SK-N-SH treated with all-trans-retinoic acid at 6 μM for 48 hours (cell line): Measurements from ENCODE around the gene GJA9.

ENCODE experiments used
- ATAC-seq: fragments of 200-7000 bp; cut with Tn5 transposase; 3 replicates; pipeline ENCODE4 v1.9.1; 2020; ENCODE audit warnings: mild to moderate bottlenecking, moderate library complexity
- ARNTL ChIP-seq: fragments of 450-650 bp; formaldehyde crosslinking; IDR thresholded peaks from 2 replicates; pipeline ENCODE4 v1.5.0; 2020; ENCODE audit warnings: low read depth, mild to moderate bottlenecking, moderate library complexity, borderline replicate concordance
- CSDC2 ChIP-seq: fragments of 250-450 bp; sonication (Bioruptor Pico); IDR thresholded peaks from 2 replicates; pipeline ENCODE4 v1.5.0; 2020; ENCODE audit warnings: mild to moderate bottlenecking, moderate library complexity
- ESRRG ChIP-seq: fragments of 250-450 bp; sonication (Bioruptor Pico); IDR thresholded peaks from 2 replicates; pipeline ENCODE4 v1.6.1; 2021; ENCODE audit warnings: mild to moderate bottlenecking
- GLIS3 ChIP-seq: fragments of 250-450 bp; sonication (Bioruptor Pico); IDR thresholded peaks from 2 replicates; pipeline ENCODE4 v1.5.0; 2020; ENCODE audit warnings: mild to moderate bottlenecking, moderate library complexity
- ISL1 ChIP-seq: fragments of 250-450 bp; sonication (Bioruptor Pico); IDR thresholded peaks from 2 replicates; pipeline ENCODE4 v2.1.2; 2022; ENCODE audit warnings: mild to moderate bottlenecking, moderate library complexity
- OSR1 ChIP-seq: fragments of 250-450 bp; sonication (Bioruptor Pico); IDR thresholded peaks from 2 replicates; pipeline ENCODE4 v1.8.0; 2022; ENCODE audit warnings: moderate library complexity, mild to moderate bottlenecking, inconsistent platforms
- PPARA ChIP-seq: fragments of 250-450 bp; sonication (Bioruptor Pico); IDR thresholded peaks from 2 replicates; pipeline ENCODE4 v1.5.0; 2020; ENCODE audit warnings: mild to moderate bottlenecking, borderline replicate concordance
- RARB ChIP-seq: fragments of 250-450 bp; sonication (Bioruptor Pico); IDR thresholded peaks from 2 replicates; pipeline ENCODE4 v1.8.0; 2021; ENCODE audit warnings: mild to moderate bottlenecking, moderate library complexity
- TCF4 ChIP-seq: fragments of 250-450 bp; sonication (Bioruptor Pico); IDR thresholded peaks from 2 replicates; pipeline ENCODE4 v1.8.0; 2021; ENCODE audit warnings: mild to moderate bottlenecking, moderate library complexity, borderline replicate concordance
- TOX ChIP-seq: fragments of 250-450 bp; sonication (Bioruptor Pico); IDR thresholded peaks from 2 replicates; pipeline ENCODE4 v1.8.0; 2021; ENCODE audit warnings: mild to moderate bottlenecking, moderate library complexity, borderline replicate concordance
- ZC3H10 ChIP-seq: fragments of 250-450 bp; sonication (Bioruptor Pico); IDR thresholded peaks from 2 replicates; pipeline ENCODE4 v1.5.1; 2021; ENCODE audit warnings: mild to moderate bottlenecking, moderate library complexity
- ZFP30 ChIP-seq: fragments of 450-650 bp; formaldehyde crosslinking; IDR thresholded peaks from 2 replicates; pipeline ENCODE4 v1.5.0; 2022; ENCODE audit warnings: mild to moderate bottlenecking, moderate library complexity
- ZNF565 ChIP-seq: fragments of 450-650 bp; formaldehyde crosslinking; conservative IDR thresholded peaks from 2 replicates; pipeline ENCODE4 v1.5.0; 2020; ENCODE audit warnings: low read depth, mild to moderate bottlenecking, moderate library complexity
- ZNF8 ChIP-seq: fragments of 450-650 bp; formaldehyde crosslinking; IDR thresholded peaks from 2 replicates; pipeline ENCODE4 v1.5.0; 2020; ENCODE audit warnings: mild to moderate bottlenecking, moderate library complexity
- TF ChIP-seq, protein P1 (sequence below): fragments of 250-450 bp; sonication (Bioruptor Pico); IDR thresholded peaks from 2 replicates; pipeline ENCODE4 v1.8.0; 2021; ENCODE audit warnings: low read depth, mild to moderate bottlenecking, moderate library complexity, borderline replicate concordance
- TF ChIP-seq, protein P2 (sequence below): fragments of 250-450 bp; sonication (Bioruptor Pico); IDR thresholded peaks from 2 replicates; pipeline ENCODE4 v1.5.1; 2020; ENCODE audit warnings: low read depth, mild to moderate bottlenecking, moderate library complexity
- TF ChIP-seq, protein P3 (sequence below): fragments of 250-450 bp; sonication (Bioruptor Pico); IDR thresholded peaks from 2 replicates; pipeline ENCODE4 v1.5.0; 2020; ENCODE audit warnings: mild to moderate bottlenecking, moderate library complexity
- TF ChIP-seq, protein P4 (sequence below): fragments of 250-450 bp; sonication (Bioruptor Pico); IDR thresholded peaks from 2 replicates; pipeline ENCODE4 v1.5.1; 2021; ENCODE audit warnings: mild to moderate bottlenecking, moderate library complexity

Gene GJA9

DNA sequence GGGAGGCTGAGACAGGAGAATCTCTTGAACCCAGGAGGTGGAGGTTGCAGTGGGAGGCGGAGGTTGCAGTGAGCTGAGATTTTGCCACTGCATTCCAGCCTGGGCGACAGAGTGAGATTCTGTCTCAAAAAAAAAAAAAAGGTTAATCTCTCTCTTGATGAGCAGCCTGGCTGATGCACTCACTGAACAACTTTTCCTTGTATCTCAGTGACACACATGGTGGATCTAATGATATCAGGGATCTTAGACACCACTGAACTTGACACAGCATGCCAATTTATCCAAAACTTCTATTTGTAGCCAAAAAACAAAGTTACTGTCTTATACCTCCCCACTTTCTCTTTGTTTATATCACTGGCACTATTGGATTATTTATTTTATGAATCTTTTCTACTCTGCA, 44.0 kb upstream of the GJA9 start (continued):
- TF ChIP-seq, protein P1, sequence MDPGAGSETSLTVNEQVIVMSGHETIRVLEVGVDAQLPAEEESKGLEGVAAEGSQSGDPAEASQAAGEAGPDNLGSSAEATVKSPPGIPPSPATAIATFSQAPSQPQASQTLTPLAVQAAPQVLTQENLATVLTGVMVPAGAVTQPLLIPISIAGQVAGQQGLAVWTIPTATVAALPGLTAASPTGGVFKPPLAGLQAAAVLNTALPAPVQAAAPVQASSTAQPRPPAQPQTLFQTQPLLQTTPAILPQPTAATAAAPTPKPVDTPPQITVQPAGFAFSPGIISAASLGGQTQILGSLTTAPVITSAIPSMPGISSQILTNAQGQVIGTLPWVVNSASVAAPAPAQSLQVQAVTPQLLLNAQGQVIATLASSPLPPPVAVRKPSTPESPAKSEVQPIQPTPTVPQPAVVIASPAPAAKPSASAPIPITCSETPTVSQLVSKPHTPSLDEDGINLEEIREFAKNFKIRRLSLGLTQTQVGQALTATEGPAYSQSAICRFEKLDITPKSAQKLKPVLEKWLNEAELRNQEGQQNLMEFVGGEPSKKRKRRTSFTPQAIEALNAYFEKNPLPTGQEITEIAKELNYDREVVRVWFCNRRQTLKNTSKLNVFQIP (CRISPR knock-in tag), result no peak
- TF ChIP-seq ISL1 (CRISPR knock-in tag), result no peak
- TF ChIP-seq RARB (CRISPR knock-in tag), result no peak
- TF ChIP-seq ZNF565 (CRISPR knock-in tag), result no peak

DNA sequence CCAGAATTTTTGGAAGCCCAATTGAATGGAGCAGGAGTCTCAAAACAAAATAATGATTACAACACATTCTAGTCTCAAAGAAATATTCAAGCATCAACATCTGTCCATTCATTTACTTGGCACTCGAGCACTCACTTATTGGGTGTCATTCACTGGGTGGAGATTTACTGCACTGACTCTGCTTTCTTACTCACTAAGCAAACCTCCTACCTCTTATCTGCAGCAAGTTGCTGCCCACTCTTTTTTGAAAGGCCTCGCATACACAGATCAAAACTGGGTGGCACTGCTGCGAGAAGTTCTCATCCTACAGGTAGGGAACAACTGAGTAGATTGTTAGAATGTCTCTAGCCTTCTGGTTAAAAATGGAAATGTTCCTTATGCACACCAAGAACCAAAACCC, 42.2 kb upstream of the GJA9 start:
- TF ChIP-seq ISL1 (CRISPR knock-in tag), result no peak
- TF ChIP-seq ESRRG, result no peak
- TF ChIP-seq, protein P2, sequence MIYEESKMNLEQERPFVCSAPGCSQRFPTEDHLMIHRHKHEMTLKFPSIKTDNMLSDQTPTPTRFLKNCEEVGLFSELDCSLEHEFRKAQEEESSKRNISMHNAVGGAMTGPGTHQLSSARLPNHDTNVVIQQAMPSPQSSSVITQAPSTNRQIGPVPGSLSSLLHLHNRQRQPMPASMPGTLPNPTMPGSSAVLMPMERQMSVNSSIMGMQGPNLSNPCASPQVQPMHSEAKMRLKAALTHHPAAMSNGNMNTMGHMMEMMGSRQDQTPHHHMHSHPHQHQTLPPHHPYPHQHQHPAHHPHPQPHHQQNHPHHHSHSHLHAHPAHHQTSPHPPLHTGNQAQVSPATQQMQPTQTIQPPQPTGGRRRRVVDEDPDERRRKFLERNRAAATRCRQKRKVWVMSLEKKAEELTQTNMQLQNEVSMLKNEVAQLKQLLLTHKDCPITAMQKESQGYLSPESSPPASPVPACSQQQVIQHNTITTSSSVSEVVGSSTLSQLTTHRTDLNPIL (CRISPR knock-in tag), result no peak
- no peak for TF ChIP-seq ZNF8 (CRISPR knock-in tag)
- TF ChIP-seq, protein P3, sequence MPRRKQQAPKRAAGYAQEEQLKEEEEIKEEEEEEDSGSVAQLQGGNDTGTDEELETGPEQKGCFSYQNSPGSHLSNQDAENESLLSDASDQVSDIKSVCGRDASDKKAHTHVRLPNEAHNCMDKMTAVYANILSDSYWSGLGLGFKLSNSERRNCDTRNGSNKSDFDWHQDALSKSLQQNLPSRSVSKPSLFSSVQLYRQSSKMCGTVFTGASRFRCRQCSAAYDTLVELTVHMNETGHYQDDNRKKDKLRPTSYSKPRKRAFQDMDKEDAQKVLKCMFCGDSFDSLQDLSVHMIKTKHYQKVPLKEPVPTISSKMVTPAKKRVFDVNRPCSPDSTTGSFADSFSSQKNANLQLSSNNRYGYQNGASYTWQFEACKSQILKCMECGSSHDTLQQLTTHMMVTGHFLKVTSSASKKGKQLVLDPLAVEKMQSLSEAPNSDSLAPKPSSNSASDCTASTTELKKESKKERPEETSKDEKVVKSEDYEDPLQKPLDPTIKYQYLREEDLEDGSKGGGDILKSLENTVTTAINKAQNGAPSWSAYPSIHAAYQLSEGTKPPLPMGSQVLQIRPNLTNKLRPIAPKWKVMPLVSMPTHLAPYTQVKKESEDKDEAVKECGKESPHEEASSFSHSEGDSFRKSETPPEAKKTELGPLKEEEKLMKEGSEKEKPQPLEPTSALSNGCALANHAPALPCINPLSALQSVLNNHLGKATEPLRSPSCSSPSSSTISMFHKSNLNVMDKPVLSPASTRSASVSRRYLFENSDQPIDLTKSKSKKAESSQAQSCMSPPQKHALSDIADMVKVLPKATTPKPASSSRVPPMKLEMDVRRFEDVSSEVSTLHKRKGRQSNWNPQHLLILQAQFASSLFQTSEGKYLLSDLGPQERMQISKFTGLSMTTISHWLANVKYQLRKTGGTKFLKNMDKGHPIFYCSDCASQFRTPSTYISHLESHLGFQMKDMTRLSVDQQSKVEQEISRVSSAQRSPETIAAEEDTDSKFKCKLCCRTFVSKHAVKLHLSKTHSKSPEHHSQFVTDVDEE (CRISPR knock-in tag), result no peak
- TF ChIP-seq CSDC2 (CRISPR knock-in tag), result no peak
- TF ChIP-seq TOX, result no peak
- TF ChIP-seq ARNTL (CRISPR knock-in tag), result no peak
- TF ChIP-seq, protein P1 (CRISPR knock-in tag), result no peak
- TF ChIP-seq GLIS3 (CRISPR knock-in tag), result no peak
- no peak for TF ChIP-seq ZFP30 (CRISPR knock-in tag)
- ATAC-seq, result no peak

DNA sequence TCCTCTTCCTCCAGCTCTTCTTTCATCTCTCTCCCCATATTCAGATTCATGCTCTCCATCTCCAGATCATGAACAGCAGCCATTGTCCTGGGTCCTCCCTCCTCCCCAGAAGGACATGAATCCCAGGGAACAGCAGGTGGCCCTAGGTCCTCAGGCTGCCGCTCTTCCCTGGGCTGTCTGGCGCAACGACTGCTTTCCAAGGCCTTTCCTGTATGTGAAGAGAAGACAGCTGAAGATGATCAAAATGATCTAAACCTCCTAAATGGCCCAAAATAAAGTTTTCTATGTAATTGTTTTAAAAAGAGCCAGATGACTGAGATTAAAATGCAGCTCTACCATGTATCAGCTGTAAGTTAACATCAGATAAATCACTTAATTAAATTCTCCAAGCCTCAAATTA, 37.7 kb upstream of the GJA9 start:
- peak; percentile 80 for ATAC-seq
- TF ChIP-seq ZNF8 (CRISPR knock-in tag) (no peak), PPARA (CRISPR knock-in tag) (0 out of 2 replicates have a peak, but pooled peaks have one; percentile 47)

DNA sequence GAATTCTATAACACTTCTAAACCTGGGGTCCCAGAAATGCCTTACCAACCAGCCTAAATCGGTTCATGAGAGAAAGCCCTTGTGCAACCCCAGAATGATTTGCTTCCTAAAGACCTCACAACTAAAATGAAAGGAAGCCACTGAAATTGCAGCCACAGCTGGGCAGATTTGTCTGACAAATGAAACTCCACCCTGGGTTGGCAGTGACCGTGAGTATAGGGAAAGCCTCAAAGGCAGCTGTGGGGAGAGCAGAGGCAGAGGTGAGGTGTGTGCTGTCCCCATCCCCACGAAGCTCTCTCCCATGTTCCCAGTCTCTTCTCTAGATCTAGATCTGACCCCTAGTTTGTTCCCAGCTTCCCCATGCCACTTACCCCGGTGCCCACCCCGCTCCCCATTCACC, 37.2 kb upstream of the GJA9 start:
- TF ChIP-seq TCF4 (CRISPR knock-in tag), result no peak
- TF ChIP-seq, protein P3 (CRISPR knock-in tag), result no peak
- no peak for TF ChIP-seq TOX
- ATAC-seq, result peak; percentile 25; the same call in 2 of the 3 replicates

DNA sequence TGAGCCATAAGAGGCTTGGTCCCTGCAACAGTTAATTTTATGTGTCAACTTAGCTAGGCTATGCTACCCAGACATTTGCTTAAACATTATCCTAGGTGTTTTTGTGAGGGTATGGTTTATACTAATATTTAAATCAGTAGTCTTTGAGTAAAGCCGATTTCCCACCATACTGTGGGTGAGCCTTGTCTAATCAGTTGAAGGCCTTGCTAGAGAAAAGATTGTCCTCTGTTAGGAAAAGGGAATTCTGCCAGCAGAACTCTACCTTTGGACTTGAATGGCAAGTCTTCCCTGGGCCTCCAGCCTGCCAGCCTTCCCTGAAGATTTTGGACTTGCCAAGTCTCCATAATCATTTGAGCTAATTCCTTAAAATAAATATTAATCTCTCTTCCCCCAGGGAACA, 36.4 kb upstream of the GJA9 start:
- no peak for ATAC-seq
- TF ChIP-seq ZC3H10 (CRISPR knock-in tag) (no peak), PPARA (CRISPR knock-in tag) (no peak), ZNF8 (CRISPR knock-in tag) (no peak), ZFP30 (CRISPR knock-in tag) (no peak), OSR1 (CRISPR knock-in tag) (no peak), ISL1 (CRISPR knock-in tag) (no peak)
- TF ChIP-seq, protein P2 (CRISPR knock-in tag), result no peak
- TF ChIP-seq, protein P1 (CRISPR knock-in tag), result no peak
- TF ChIP-seq, protein P4, sequence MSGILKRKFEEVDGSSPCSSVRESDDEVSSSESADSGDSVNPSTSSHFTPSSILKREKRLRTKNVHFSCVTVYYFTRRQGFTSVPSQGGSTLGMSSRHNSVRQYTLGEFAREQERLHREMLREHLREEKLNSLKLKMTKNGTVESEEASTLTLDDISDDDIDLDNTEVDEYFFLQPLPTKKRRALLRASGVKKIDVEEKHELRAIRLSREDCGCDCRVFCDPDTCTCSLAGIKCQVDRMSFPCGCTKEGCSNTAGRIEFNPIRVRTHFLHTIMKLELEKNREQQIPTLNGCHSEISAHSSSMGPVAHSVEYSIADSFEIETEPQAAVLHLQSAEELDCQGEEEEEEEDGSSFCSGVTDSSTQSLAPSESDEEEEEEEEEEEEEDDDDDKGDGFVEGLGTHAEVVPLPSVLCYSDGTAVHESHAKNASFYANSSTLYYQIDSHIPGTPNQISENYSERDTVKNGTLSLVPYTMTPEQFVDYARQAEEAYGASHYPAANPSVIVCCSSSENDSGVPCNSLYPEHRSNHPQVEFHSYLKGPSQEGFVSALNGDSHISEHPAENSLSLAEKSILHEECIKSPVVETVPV, result no peak
